Fibroblast of pulmonary artery (primary cell): ENCODE measurements around the gene ATP9B.

Source experiments
- DNase-seq: peaks from one replicate; pipeline ENCODE4 v3.0.0-alpha.2; 2010; ENCODE audit warnings: low read depth
- H3K4me3 ChIP-seq: replicated peaks from 2 replicates; pipeline ENCODE4 v1.5.1; 2011; ENCODE audit warnings: low read depth, mild to moderate bottlenecking, control low read depth, low read length, moderate library complexity
- TF ChIP-seq, protein P1 (sequence below): IDR thresholded peaks from 2 replicates; pipeline ENCODE4 v1.5.1; 2011; ENCODE audit warnings: mild to moderate bottlenecking, control low read depth, low read length, inconsistent platforms; ENCODE audit errors: missing control alignments

ATP9B gene

DNA sequence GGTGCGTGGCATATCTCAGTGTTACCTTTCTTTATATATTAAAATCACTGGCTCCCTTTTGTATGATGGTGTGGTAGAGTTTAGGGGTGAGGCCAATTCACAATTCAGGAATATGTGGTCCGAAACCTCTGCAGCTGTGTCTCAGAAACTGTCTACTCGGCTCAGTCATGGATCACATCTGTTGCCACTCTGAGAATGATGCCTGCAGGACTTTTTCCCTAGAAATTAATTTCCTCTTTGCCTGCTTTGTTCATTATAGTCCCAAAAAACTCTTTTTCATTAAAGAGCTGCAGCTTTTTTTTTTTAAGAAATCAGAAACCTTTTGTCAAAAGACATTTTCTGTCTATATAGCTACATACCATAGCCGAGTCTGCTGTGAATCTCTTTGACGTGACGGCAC, 221.7 kb downstream of the ATP9B start:
- TF ChIP-seq, protein P1, sequence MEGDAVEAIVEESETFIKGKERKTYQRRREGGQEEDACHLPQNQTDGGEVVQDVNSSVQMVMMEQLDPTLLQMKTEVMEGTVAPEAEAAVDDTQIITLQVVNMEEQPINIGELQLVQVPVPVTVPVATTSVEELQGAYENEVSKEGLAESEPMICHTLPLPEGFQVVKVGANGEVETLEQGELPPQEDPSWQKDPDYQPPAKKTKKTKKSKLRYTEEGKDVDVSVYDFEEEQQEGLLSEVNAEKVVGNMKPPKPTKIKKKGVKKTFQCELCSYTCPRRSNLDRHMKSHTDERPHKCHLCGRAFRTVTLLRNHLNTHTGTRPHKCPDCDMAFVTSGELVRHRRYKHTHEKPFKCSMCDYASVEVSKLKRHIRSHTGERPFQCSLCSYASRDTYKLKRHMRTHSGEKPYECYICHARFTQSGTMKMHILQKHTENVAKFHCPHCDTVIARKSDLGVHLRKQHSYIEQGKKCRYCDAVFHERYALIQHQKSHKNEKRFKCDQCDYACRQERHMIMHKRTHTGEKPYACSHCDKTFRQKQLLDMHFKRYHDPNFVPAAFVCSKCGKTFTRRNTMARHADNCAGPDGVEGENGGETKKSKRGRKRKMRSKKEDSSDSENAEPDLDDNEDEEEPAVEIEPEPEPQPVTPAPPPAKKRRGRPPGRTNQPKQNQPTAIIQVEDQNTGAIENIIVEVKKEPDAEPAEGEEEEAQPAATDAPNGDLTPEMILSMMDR, result no peak
- no peak for DNase-seq
- H3K4me3 ChIP-seq, result no peak overlapping the region

- no peak for DNase-seq
- no peak overlapping the region for H3K4me3 ChIP-seq
- TF ChIP-seq, protein P1, result no peak
Measured at GRCh38 chr18:79294235-79294634, 225.0 kb downstream of the ATP9B start.

GRCh38 chr18:79299272-79299671, 230.1 kb downstream of the ATP9B start:
- no peak for DNase-seq
- TF ChIP-seq, protein P1, result no peak
- H3K4me3 ChIP-seq, result no peak overlapping the region

DNA sequence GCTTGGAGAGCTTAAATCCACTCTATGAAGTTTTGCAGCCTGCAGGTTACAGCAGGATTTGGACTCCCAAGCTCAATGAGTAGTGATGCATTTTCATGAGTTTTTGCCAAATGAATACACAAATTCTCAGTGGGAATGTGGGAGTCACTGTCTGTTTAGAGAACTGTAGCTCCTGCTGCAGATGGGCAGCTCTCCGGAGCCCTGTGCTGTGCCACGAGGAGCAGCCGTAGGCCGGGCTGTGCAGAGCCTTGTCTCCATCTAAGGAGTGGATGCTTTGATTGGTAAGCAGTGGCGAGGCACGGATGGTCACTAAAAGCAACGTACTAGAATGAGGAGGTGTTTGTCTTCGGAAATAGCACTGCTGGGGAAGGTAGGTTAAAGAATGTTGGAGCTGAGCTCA, 230.5 kb downstream of the ATP9B start:
- TF ChIP-seq, protein P1, result no peak

GRCh38 chr18:79300413-79300812, 231.2 kb downstream of the ATP9B start:
- H3K4me3 ChIP-seq, result no peak overlapping the region
- TF ChIP-seq, protein P1, result no peak

More for the DNA sequence above, 230.5 kb downstream of the ATP9B start:
- DNase-seq, result no peak
- H3K4me3 ChIP-seq, result no peak overlapping the region

GRCh38 chr18:79302120-79302519, 232.9 kb downstream of the ATP9B start:
- H3K4me3 ChIP-seq, result no peak overlapping the region
- DNase-seq, result no peak
- TF ChIP-seq, protein P1, result no peak

More at GRCh38 chr18:79300413-79300812, 231.2 kb downstream of the ATP9B start:
- no peak for DNase-seq

DNA sequence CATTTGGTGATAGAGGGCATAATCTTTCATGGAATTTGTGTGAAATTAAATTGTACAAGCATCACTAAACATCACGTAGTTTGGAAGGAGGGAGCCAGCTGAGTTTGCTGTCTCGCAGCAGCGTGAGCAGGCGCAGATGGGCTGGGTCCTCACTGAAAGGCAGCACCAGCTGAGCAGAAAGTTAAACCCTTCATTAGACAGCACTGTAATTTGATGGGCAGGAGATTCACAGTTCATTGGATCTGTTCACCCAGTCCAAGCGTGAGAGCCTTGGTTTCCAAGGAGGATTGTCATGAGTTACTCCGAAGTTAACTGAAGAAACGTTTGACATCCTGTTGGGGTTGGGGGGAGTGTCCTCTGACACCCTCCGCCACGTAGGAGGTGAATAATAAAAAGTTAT, 236.7 kb downstream of the ATP9B start:
- no peak overlapping the region for H3K4me3 ChIP-seq
- TF ChIP-seq, protein P1, result no peak
- no peak for DNase-seq
